Measurements from ENCODE around the gene ROCK2. TPM values are rescaled to one million over a fixed set of nuclear protein-coding genes. Genes with fewer than 3 reads are reported as not detected.
A peak's percentile ranks its signal among the peaks of the same experiment; 100 is the strongest.

Gene ROCK2
- polyA plus RNA-seq, 3 donors: 2.8 to 10.2 (median 4.3) TPM

DNA sequence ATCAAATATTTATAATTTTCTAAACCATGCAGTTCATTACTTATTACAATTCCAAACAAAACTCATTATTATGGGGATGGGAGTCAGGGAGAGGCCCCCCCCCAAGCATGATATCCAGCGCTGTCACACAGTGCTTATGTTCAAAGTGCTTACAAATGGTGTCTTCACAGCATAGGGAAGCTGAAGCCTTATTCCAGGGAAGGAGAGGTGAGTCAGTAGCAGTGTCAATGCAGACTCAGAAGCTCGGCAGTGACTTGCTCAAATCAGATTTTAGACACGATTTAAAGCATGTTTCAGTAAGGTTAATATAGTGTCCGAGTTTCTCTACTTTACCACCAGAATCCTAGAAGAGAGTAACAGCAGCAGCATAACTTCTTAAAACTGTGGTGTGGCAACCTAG, 164.5 kb downstream of the ROCK2 start:
- Histone ChIP-seq H3K79me2 (ENCODE audit: insufficient read depth, low read length) (no peaks in the 10 kb centered on the region), H3K4me1 (ENCODE audit: control insufficient read depth in 1 of 2, insufficient read depth in 2 of 2, low read length in 2 of 2) (peaks cover 31% of the 10 kb centered on the region in 2 donors), H3K36me3 (replicated peaks in 1 of 2; ENCODE audit: control insufficient read depth in 1 of 2, insufficient read depth in 2 of 2, low read length in 2 of 2) (peaks cover 13 to 59% of the 10 kb centered on the region in 2 donors), H3K4me3 (replicated peaks in 1 of 3; ENCODE audit: low read depth in 2 of 3, low read length in 3 of 3) (no peak overlapping the region), H4K20me1 (ENCODE audit: insufficient read depth, low read length) (no peaks in the 10 kb centered on the region), H3K9ac (ENCODE audit: insufficient read depth, low read length, poor library complexity, severe bottlenecking) (no peak overlapping the region), H2AFZ (ENCODE audit: insufficient read depth, low read depth, low read length, poor library complexity, severe bottlenecking) (no peak overlapping the region), H3K4me2 (replicated peaks; ENCODE audit: extremely low read depth, low read length, poor library complexity, severe bottlenecking) (no peak overlapping the region), H3K9me3 (replicated peaks in 1 of 2; ENCODE audit: control insufficient read depth in 1 of 2, insufficient read depth in 1 of 2, low read length in 2 of 2) (no peaks in the 10 kb centered on the region), H3K27ac (ENCODE audit: low read depth in 1 of 2, low read length in 2 of 2) (no peak overlapping the region), H3K27me3 (ENCODE audit: control insufficient read depth in 2 of 2, insufficient read depth in 2 of 2, low read length in 2 of 2) (no peaks in the 10 kb centered on the region)
- no peak for DNase-seq
- H3K27me3 Mint-ChIP-seq (ENCODE audit: low read depth in 3 of 3): no peaks in the 10 kb centered on the region
- no peak overlapping the region for H3K4me3 Mint-ChIP-seq
- H3K4me1 Mint-ChIP-seq: peaks cover 33% of the 10 kb centered on the region
- TF ChIP-seq, protein P1, sequence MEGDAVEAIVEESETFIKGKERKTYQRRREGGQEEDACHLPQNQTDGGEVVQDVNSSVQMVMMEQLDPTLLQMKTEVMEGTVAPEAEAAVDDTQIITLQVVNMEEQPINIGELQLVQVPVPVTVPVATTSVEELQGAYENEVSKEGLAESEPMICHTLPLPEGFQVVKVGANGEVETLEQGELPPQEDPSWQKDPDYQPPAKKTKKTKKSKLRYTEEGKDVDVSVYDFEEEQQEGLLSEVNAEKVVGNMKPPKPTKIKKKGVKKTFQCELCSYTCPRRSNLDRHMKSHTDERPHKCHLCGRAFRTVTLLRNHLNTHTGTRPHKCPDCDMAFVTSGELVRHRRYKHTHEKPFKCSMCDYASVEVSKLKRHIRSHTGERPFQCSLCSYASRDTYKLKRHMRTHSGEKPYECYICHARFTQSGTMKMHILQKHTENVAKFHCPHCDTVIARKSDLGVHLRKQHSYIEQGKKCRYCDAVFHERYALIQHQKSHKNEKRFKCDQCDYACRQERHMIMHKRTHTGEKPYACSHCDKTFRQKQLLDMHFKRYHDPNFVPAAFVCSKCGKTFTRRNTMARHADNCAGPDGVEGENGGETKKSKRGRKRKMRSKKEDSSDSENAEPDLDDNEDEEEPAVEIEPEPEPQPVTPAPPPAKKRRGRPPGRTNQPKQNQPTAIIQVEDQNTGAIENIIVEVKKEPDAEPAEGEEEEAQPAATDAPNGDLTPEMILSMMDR (IDR thresholded peaks at IDR 0.05): no peak
- no peaks in the 10 kb centered on the region for H3K9me3 Mint-ChIP-seq
- H3K27ac Mint-ChIP-seq: peak overlapping the region in 1 of 7 donors; percentile 40
- intact Hi-C loops (cut with micrococcal nuclease): no loop called here
- no CpG with 5 or more reads among the region's 4 CpGs for WGBS (ENCODE audit: insufficient coverage)
- H3K36me3 Mint-ChIP-seq: peaks cover 36 to 55% of the 10 kb centered on the region in 2 donors

DNA sequence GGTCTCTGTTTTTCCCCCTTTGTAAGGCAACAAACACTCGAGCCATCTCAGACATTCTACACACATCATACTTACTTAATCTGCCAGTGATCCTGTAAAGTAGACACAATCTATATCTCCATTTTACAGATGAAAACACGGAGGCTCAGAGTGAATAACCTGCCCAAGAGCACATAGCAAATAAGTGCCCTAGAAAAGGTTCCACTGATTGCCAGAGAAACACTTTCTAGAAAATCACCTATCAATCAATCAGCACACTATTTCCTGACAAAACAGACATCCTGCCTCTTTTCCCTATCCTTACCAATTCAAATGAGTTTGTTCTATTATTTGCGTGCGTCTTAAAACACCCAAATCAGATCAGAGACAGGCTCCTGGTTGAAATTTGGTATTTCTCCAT, 165.2 kb downstream of the ROCK2 start:
- no peaks in the 10 kb centered on the region for H3K79me2 ChIP-seq (ENCODE audit: insufficient read depth, low read length)
- H4K20me1 ChIP-seq (ENCODE audit: insufficient read depth, low read length): no peaks in the 10 kb centered on the region
- H3K36me3 Mint-ChIP-seq: peaks cover 32 to 51% of the 10 kb centered on the region in 2 donors
- H3K9me3 Mint-ChIP-seq: no peaks in the 10 kb centered on the region
- no peaks in the 10 kb centered on the region for H3K9me3 ChIP-seq (replicated peaks in 1 of 2; ENCODE audit: control insufficient read depth in 1 of 2, insufficient read depth in 1 of 2, low read length in 2 of 2)
- 92% methylated on average over 2 of the region's 4 CpGs for WGBS (ENCODE audit: insufficient coverage)
- H3K27me3 Mint-ChIP-seq (ENCODE audit: low read depth in 3 of 3): no peaks in the 10 kb centered on the region
- no peak overlapping the region for H3K4me2 ChIP-seq (replicated peaks; ENCODE audit: extremely low read depth, low read length, poor library complexity, severe bottlenecking)
- no peak overlapping the region for H3K27ac Mint-ChIP-seq
- H3K27ac ChIP-seq (ENCODE audit: low read depth in 1 of 2, low read length in 2 of 2): no peak overlapping the region
- H2AFZ ChIP-seq (ENCODE audit: insufficient read depth, low read depth, low read length, poor library complexity, severe bottlenecking): no peak overlapping the region
- no peaks in the 10 kb centered on the region for H3K27me3 ChIP-seq (ENCODE audit: control insufficient read depth in 2 of 2, insufficient read depth in 2 of 2, low read length in 2 of 2)
- TF ChIP-seq, protein P1 (IDR thresholded peaks at IDR 0.05): no peak
- H3K4me1 Mint-ChIP-seq: peaks cover 38% of the 10 kb centered on the region
- H3K4me3 ChIP-seq (replicated peaks in 1 of 3; ENCODE audit: low read depth in 2 of 3, low read length in 3 of 3): no peak overlapping the region
- no peak overlapping the region for H3K4me3 Mint-ChIP-seq
- H3K36me3 ChIP-seq (replicated peaks in 1 of 2; ENCODE audit: control insufficient read depth in 1 of 2, insufficient read depth in 2 of 2, low read length in 2 of 2): peaks cover 13 to 54% of the 10 kb centered on the region in 2 donors
- no peak overlapping the region for H3K9ac ChIP-seq (ENCODE audit: insufficient read depth, low read length, poor library complexity, severe bottlenecking)
- intact Hi-C loops (cut with micrococcal nuclease): no loop called here
- no peak for DNase-seq
- H3K4me1 ChIP-seq (ENCODE audit: control insufficient read depth in 1 of 2, insufficient read depth in 2 of 2, low read length in 2 of 2): peaks cover 38% of the 10 kb centered on the region in 2 donors
